Endothelial cell of umbilical vein (primary cell): ENCODE results near the gene GABBR2. TPM values are rescaled to one million over a fixed set of nuclear protein-coding genes. Genes with fewer than 3 reads are reported as not detected.
"Not testable (repeated sequence)": the region's sequence is repeated elsewhere in the genome, so short reads cannot be mapped to it uniquely, and the experiment has no call there.

Source experiments
- BruUV-seq: library from RNA; stranded (reverse); fragments of 400-500 nt; replicated peaks from 2 replicates; lab custom pipeline; 2021; lab: Mats Ljungman, UMichigan
- CTCF ChIA-PET: fragments of 300-600, 350-600 bp; sonication (Branson Sonifier 250); formaldehyde crosslinking; loops from one replicate; lab custom pipeline; 2021; ENCODE audit warnings: antibody characterized with exemption, inconsistent platforms; lab: Charles Lee
- POLR2A ChIA-PET: fragments of 300-600, 350-600 bp; sonication (Branson Sonifier 250); formaldehyde crosslinking; loops from one replicate; lab custom pipeline; 2021; ENCODE audit warnings: antibody characterized with exemption, inconsistent platforms; lab: Charles Lee
- DNase-seq: peaks from one replicate; pipeline ENCODE4 v3.0.0-alpha.2; 2011; ENCODE audit warnings: low read depth, low spot score
- FAIRE-seq: peaks from 2 replicates; lab custom pipeline; 2011; peaks lifted over from hg19 to GRCh38; lab: Jason Lieb, UNC
- H2AFZ ChIP-seq: 2 replicates; pipeline ENCODE4 v1.6.0; 2012; ENCODE audit warnings: low read depth, low read length, control low read depth, inconsistent platforms
- H3K27ac ChIP-seq: 2 replicates; pipeline ENCODE4 v1.5.1; 2011; ENCODE audit warnings: low read depth, mild to moderate bottlenecking, control low read depth, low read length, moderate library complexity; ENCODE audit not compliant: insufficient read depth
- H3K27me3 ChIP-seq, 2 experiments: 2 replicates each; pipeline versions ENCODE4 v1.6.0 to v1.6.1; 2011; ENCODE audit warnings: low read length in 2 of 2, mixed read lengths in 1 of 2; ENCODE audit not compliant: control insufficient read depth in 2 of 2, insufficient read depth in 2 of 2
- H3K36me3 ChIP-seq, 2 experiments: 2 replicates in 1 of 2; 3 replicates in 1 of 2; pipeline ENCODE4 v1.5.1; 2011; ENCODE audit warnings: low read length in 2 of 2, mild to moderate bottlenecking in 1 of 2, moderate library complexity in 1 of 2; ENCODE audit not compliant: control insufficient read depth in 2 of 2, insufficient read depth in 2 of 2; ENCODE audit errors: extremely low read depth in 1 of 2
- H3K4me1 ChIP-seq: 3 replicates; pipeline ENCODE4 v1.5.1; 2011; ENCODE audit warnings: mild to moderate bottlenecking, low read length; ENCODE audit not compliant: control insufficient read depth, insufficient read depth; ENCODE audit errors: extremely low read depth
- H3K4me2 ChIP-seq: 2 replicates; pipeline ENCODE4 v1.6.1; 2011; ENCODE audit warnings: low read length, control low read depth, mixed read lengths; ENCODE audit not compliant: insufficient read depth
- H3K4me3 ChIP-seq, 3 experiments: fragments of 200-600 bp in 1 of 3; sonication (generic), shearing (Covaris generic) in 1 of 3; replicated peaks in 1 of 3; 2 replicates each; pipeline ENCODE4 v1.5.1; 2011 to 2016; ENCODE audit warnings: control low read depth in 3 of 3, low read length in 3 of 3, mild to moderate bottlenecking in 2 of 3, inconsistent platforms in 1 of 3, low read depth in 1 of 3, moderate library complexity in 1 of 3; ENCODE audit not compliant: insufficient read depth in 1 of 3
- H3K79me2 ChIP-seq: 2 replicates; pipeline ENCODE4 v1.6.0; 2012; ENCODE audit warnings: low read length, inconsistent platforms; ENCODE audit not compliant: control insufficient read depth, insufficient read depth
- H3K9ac ChIP-seq: replicated peaks from 2 replicates; pipeline ENCODE3; 2011; ENCODE audit warnings: low read length, control low read depth; ENCODE audit not compliant: insufficient read depth; ENCODE audit errors: extremely low read depth
- H3K9me1 ChIP-seq: replicated peaks from 3 replicates; pipeline ENCODE4 v1.6.0; 2011; ENCODE audit warnings: mild to moderate bottlenecking, low read length; ENCODE audit not compliant: control insufficient read depth, insufficient read depth; ENCODE audit errors: extremely low read depth
- H3K9me3 ChIP-seq: replicated peaks from 2 replicates; pipeline ENCODE4 v1.5.1; 2012; ENCODE audit warnings: low read length, inconsistent platforms; ENCODE audit not compliant: control insufficient read depth, insufficient read depth
- H4K20me1 ChIP-seq: replicated peaks from 2 replicates; pipeline ENCODE3; 2011; ENCODE audit warnings: mild to moderate bottlenecking, low read length; ENCODE audit not compliant: control insufficient read depth, insufficient read depth; ENCODE audit errors: extremely low read depth
- EZH2 ChIP-seq: IDR thresholded peaks from 2 replicates; pipeline ENCODE4 v1.6.1; 2012; ENCODE audit warnings: borderline replicate concordance, low read depth, mild to moderate bottlenecking, moderate library complexity, low read length, inconsistent platforms; ENCODE audit not compliant: severe bottlenecking
- FOS ChIP-seq: IDR thresholded peaks from 2 replicates; pipeline ENCODE4 v1.6.1; 2011; ENCODE audit warnings: mild to moderate bottlenecking, low read length, moderate library complexity, borderline replicate concordance; ENCODE audit not compliant: insufficient read depth
- GATA2 ChIP-seq: IDR thresholded peaks from 2 replicates; pipeline ENCODE4 v1.7.0; 2011; ENCODE audit warnings: low read depth, mild to moderate bottlenecking, moderate library complexity, mixed read lengths, low read length; ENCODE audit not compliant: insufficient read length, insufficient read depth
- JUN ChIP-seq: IDR thresholded peaks from 2 replicates; pipeline ENCODE4 v1.6.1; 2011; ENCODE audit warnings: borderline replicate concordance, low read depth; ENCODE audit not compliant: insufficient read length, insufficient read depth
- MYC ChIP-seq: IDR thresholded peaks from one replicate; pipeline ENCODE4 v1.6.1; 2011; ENCODE audit warnings: mild to moderate bottlenecking, low read depth, low read length
- POLR2A ChIP-seq: IDR thresholded peaks from 2 replicates; pipeline ENCODE4 v1.6.1; 2012; ENCODE audit warnings: low read depth, mild to moderate bottlenecking, control low read depth, low read length
- POLR2AphosphoS5 ChIP-seq: IDR thresholded peaks from 2 replicates; pipeline ENCODE4 v1.6.1; 2012; ENCODE audit warnings: low read depth, mild to moderate bottlenecking, control low read depth, low read length, moderate library complexity; ENCODE audit not compliant: insufficient read depth
- dilution Hi-C: fragments of 300-500 bp; cut with MboI; formaldehyde crosslinking; loops from one replicate; pipeline ENCODE4 v1.15.0; 2019; ENCODE audit warnings: low sequenced_read_pairs; ENCODE audit not compliant: extremely low pct_ligation_motif_present
- intact Hi-C: fragments of 100-400 bp; cut with micrococcal nuclease; formaldehyde crosslinking; loops from one replicate; pipeline ENCODE4 v1.10.0; 2022
- polyA plus RNA-seq, 4 experiments: library from polyadenylated mRNA; depleted of rRNA in 3 of 4; stranded (reverse) in 3 of 4; unstranded in 1 of 4; fragments of >200 nt; gene quantifications; 2 replicates each; pipeline versions ENCODE4 v1.2.1 to v1.2.3, GENCODE V29; 2011 to 2012; ENCODE audit warnings: missing spikeins in 1 of 4
- total RNA-seq: library from RNA; stranded (reverse); gene quantifications from 2 replicates; pipeline ENCODE4 v1.2.3, GENCODE V29; 2021
- TF ChIP-seq, protein P1 (sequence below), 2 donors: IDR thresholded peaks; 1 replicate in 1 of 2; 2 replicates in 1 of 2; pipeline ENCODE4 v1.5.1; 2011; ENCODE audit warnings: low read length in 2 of 2, mild to moderate bottlenecking in 2 of 2, moderate library complexity in 2 of 2, control low read depth in 1 of 2, inconsistent platforms in 1 of 2, low read depth in 1 of 2; ENCODE audit not compliant: insufficient read depth in 1 of 2; ENCODE audit errors: extremely low read depth in 1 of 2
- TF ChIP-seq, protein P2 (sequence below): IDR thresholded peaks from 2 replicates; pipeline ENCODE4 v1.6.1; 2011; ENCODE audit not compliant: insufficient read depth, insufficient read length

The GABBR2 gene
- total and polyA plus RNA-seq, 2 donors (not counting 3 experiments of a cell fraction or from before 2014, with no cell fraction given), result 1.1 to 9.2 TPM

DNA sequence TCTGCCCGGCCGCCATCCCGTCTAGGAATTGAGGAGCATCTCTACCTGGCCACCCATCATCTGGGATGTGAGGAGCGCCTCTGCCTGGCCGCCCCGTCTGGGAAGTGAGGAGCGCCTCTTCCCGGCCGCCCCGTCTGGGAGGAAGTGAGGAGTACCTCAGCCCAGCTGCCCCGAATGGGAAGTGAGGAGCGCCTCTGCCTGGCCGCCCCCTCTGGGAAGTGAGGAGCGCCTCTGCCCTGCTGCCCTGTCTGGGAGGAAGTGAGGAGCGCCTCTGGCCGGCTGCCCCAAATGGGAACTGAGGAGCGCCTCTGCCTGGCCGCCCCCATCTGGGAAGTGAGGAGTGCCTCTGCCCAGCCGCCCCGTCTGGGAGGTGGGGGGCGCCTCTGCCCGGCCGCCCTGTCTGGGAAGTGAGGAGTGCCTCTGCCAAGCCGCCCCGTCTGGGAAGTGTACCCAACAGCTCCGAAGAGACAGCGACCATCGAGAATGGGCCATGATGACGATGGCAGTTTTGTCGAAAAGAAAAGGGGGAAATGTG is 244.5 kb downstream of the GABBR2 start:
- H3K79me2 ChIP-seq, intact Hi-C loops, H3K36me3 ChIP-seq, FAIRE-seq, H3K27me3 ChIP-seq, dilution Hi-C loops, H3K4me3 ChIP-seq, H3K9me1 ChIP-seq, H3K9me3 ChIP-seq, POLR2A ChIA-PET, H2AFZ ChIP-seq, DNase-seq, H4K20me1 ChIP-seq, H3K27ac ChIP-seq, CTCF ChIA-PET, H3K9ac ChIP-seq, H3K4me2 ChIP-seq, H3K4me1 ChIP-seq, BruUV-seq: not testable (repeated sequence)

DNA sequence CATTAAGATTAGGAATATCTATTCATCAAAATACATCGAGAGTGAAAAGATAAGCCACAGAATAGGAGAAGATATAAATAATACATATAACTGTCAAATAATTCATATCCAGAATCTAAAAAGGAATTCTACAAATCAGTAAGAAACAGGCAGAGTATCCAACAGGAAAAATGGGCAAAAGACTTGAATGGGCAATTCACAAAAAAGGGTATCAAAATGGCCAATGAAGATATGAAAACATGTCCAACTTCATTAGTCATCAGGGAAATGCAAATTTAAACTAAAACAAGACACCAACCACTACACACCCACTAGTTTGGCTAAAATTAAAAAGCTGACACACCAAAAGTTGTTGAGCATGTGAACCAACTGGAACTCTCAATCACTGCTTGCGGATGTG is 246.4 kb downstream of the GABBR2 start:
- CTCF ChIA-PET, result no interaction called here
- POLR2A ChIA-PET, result no interaction called here
- BruUV-seq, result no TSS peak
- Histone ChIP-seq H3K9me1 (no peaks in the 10 kb centered on the region), H4K20me1 (no peaks in the 10 kb centered on the region), H3K36me3 (no peaks in the 10 kb centered on the region), H2AFZ (no peak overlapping the region), H3K79me2 (no peaks in the 10 kb centered on the region), H3K27me3 (no peaks in the 10 kb centered on the region), H3K4me2 (no peak overlapping the region), H3K27ac (no peak overlapping the region), H3K9ac (no peak overlapping the region), H3K4me1 (no peaks in the 10 kb centered on the region), H3K9me3 (no peaks in the 10 kb centered on the region), H3K4me3 (no peak overlapping the region)
- dilution Hi-C loops (no loop called here), intact Hi-C loops (no loop called here)
- TF ChIP-seq FOS (no peak), GATA2 (no peak), POLR2AphosphoS5 (no peak), POLR2A (no peak), MYC (no peak), EZH2 (no peak), JUN (no peak)
- TF ChIP-seq, protein P1, sequence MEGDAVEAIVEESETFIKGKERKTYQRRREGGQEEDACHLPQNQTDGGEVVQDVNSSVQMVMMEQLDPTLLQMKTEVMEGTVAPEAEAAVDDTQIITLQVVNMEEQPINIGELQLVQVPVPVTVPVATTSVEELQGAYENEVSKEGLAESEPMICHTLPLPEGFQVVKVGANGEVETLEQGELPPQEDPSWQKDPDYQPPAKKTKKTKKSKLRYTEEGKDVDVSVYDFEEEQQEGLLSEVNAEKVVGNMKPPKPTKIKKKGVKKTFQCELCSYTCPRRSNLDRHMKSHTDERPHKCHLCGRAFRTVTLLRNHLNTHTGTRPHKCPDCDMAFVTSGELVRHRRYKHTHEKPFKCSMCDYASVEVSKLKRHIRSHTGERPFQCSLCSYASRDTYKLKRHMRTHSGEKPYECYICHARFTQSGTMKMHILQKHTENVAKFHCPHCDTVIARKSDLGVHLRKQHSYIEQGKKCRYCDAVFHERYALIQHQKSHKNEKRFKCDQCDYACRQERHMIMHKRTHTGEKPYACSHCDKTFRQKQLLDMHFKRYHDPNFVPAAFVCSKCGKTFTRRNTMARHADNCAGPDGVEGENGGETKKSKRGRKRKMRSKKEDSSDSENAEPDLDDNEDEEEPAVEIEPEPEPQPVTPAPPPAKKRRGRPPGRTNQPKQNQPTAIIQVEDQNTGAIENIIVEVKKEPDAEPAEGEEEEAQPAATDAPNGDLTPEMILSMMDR (IDR thresholded peaks at IDR 0.05; ENCODE audit: extremely low read depth in 1 of 2, insufficient read depth in 1 of 2, low read depth in 1 of 2, low read length in 2 of 2), result no peak
- TF ChIP-seq, protein P2, sequence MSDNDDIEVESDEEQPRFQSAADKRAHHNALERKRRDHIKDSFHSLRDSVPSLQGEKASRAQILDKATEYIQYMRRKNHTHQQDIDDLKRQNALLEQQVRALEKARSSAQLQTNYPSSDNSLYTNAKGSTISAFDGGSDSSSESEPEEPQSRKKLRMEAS, result no peak
- FAIRE-seq, result no peak
- no peak for DNase-seq
